ENCODE results near the gene SKAP2.

Gene SKAP2

DNA sequence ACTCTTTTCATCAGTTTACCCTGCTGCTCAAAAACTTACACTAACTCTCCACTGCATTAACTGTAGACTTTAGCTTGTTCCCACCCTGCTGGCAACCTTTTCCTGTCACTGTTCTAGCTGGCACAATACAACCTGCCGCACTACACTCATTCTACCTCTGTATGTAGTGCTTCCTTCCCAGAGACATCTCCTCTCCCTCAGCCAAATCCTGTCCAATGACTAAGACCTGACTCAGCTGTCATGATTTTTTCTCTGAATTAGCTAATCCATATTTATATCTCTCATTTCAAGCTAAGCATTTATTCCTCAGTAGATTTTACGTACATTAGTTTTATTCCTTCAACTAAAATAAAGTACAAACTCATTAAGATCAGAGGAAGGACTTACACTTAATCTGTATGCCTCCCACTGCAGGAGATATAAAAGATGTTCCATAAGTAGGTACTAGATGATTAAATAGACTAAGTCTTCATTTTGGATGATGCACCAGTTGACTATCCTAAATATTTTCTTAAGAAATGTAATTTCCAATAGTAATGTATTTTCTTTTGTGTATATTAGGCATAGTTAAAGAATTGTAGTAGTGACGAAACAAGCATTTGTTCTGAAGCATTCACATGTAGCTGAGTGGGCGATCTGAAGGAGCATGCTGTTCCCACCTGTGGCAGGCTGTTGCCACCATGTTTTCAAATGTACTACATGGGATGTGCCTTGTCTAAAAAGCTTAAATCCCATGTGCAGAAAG is 189.1 kb downstream of the SKAP2 start:
- no peak for DNase-seq (ENCODE audit: low read depth)
- TF ChIP-seq, protein P1, sequence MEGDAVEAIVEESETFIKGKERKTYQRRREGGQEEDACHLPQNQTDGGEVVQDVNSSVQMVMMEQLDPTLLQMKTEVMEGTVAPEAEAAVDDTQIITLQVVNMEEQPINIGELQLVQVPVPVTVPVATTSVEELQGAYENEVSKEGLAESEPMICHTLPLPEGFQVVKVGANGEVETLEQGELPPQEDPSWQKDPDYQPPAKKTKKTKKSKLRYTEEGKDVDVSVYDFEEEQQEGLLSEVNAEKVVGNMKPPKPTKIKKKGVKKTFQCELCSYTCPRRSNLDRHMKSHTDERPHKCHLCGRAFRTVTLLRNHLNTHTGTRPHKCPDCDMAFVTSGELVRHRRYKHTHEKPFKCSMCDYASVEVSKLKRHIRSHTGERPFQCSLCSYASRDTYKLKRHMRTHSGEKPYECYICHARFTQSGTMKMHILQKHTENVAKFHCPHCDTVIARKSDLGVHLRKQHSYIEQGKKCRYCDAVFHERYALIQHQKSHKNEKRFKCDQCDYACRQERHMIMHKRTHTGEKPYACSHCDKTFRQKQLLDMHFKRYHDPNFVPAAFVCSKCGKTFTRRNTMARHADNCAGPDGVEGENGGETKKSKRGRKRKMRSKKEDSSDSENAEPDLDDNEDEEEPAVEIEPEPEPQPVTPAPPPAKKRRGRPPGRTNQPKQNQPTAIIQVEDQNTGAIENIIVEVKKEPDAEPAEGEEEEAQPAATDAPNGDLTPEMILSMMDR (IDR thresholded peaks at IDR 0.05; ENCODE audit: low read depth, low read length, missing control alignments): no peak
- H3K4me3 ChIP-seq (ENCODE audit: low read depth, low read length): no peak overlapping the region

- no peak overlapping the region for H3K4me3 ChIP-seq (ENCODE audit: low read depth, low read length)
These were observed 190.5 kb downstream of the SKAP2 start for GRCh38 chr7:26673858-26674257.

DNA sequence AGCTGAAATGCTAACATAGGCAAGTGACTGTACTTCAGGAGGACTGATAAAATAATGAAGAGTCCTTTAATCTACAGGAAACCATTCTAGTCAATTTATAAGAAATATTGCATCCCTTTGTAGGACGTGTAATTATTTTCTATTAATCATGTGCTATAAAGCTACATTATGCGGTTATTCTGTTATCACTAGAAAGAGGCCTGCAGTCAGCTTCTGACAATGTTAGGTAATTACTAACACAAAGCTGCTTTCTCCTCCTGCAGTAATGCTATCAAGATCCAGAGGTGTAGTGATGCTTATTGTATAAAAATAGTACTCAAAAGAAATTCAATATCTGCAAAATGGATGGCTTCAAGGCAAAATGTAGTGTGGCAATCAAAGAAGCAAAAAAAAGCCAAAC is 191.1 kb downstream of the SKAP2 start:
- TF ChIP-seq, protein P1 (IDR thresholded peaks at IDR 0.05; ENCODE audit: low read depth, low read length, missing control alignments): no peak
- no peak overlapping the region for H3K4me3 ChIP-seq (ENCODE audit: low read depth, low read length)
- DNase-seq (ENCODE audit: low read depth): no peak

More at GRCh38 chr7:26673858-26674257, 190.5 kb downstream of the SKAP2 start:
- TF ChIP-seq, protein P1 (IDR thresholded peaks at IDR 0.05; ENCODE audit: low read depth, low read length, missing control alignments): no peak
- DNase-seq (ENCODE audit: low read depth): no peak

GRCh38 chr7:26670841-26671240 is 193.5 kb downstream of the SKAP2 start:
- TF ChIP-seq, protein P1 (IDR thresholded peaks at IDR 0.05; ENCODE audit: low read depth, low read length, missing control alignments): no peak
- DNase-seq (ENCODE audit: low read depth): no peak

GRCh38 chr7:26670290-26670689 is 194.1 kb downstream of the SKAP2 start:
- H3K4me3 ChIP-seq (ENCODE audit: low read depth, low read length): no peak overlapping the region
- no peak for DNase-seq (ENCODE audit: low read depth)
- TF ChIP-seq, protein P1 (IDR thresholded peaks at IDR 0.05; ENCODE audit: low read depth, low read length, missing control alignments): no peak

More at GRCh38 chr7:26670841-26671240, 193.5 kb downstream of the SKAP2 start:
- H3K4me3 ChIP-seq (ENCODE audit: low read depth, low read length): no peak overlapping the region

GRCh38 chr7:26668821-26669220 is 195.6 kb downstream of the SKAP2 start:
- DNase-seq (ENCODE audit: low read depth): no peak
- TF ChIP-seq, protein P1 (IDR thresholded peaks at IDR 0.05; ENCODE audit: low read depth, low read length, missing control alignments): no peak
- H3K4me3 ChIP-seq (ENCODE audit: low read depth, low read length): no peak overlapping the region

Measured in GM12864 (cell line).